Dermis blood vessel endothelial cell (primary cell): ENCODE results near the gene LCNL1. TPM values are rescaled to one million over a fixed set of nuclear protein-coding genes. Genes with fewer than 3 reads are reported as not detected.
"Not testable (repeated sequence)": the region's sequence is repeated elsewhere in the genome, so short reads cannot be mapped to it uniquely, and the experiment has no call there.

Experiments used
- DNase-seq: peaks from one replicate; pipeline ENCODE4 v3.0.0; 2010
- total RNA-seq: library from RNA; depleted of rRNA; stranded (reverse); fragments of >200 nt; gene quantifications from 2 replicates; pipeline ENCODE4 v1.2.3, GENCODE V29; 2014

The LCNL1 gene
- total RNA-seq, 1 donor from 2014 or later, result not detected

DNA sequence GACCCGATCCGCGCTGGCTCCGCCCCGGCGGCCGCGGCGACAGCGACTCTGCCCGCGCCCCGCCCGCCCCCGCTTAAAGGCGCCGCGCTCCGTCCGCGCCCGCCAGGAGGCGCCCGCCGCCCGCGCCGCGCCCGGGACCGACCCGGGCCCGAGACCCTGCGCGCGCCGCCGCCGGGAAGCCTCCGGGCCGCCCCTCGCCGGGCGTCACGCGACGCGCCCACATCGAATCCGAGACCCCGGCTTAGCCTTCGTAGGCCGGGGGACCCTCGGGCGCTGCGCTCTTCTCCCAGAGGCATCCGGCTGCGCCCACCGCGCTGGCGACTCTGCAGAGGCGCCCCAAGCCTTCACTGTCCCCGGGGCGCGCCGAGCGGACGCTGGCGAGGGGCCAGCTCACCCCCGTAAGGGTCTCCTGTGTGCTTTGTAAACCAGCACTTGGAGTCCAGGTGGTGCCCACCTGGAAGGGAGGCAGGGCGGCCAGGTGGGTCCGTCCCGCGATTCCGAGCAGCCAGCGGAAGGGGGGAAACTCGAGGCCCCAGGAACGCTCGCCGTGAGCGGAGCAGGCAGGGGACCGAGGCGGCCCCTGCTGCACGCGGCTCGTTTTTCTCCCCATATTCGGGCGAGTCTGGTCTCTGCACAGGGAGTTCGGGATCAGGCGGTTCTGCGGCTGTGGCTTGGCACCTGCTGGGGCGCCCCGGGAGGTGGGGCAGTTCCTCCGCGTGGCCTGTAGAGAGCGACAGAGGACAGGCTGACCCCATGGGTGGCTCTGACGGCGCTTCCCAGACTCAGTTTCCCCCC lies 45.7 kb downstream of the LCNL1 start:
- peak; percentile 51 for DNase-seq

DNA sequence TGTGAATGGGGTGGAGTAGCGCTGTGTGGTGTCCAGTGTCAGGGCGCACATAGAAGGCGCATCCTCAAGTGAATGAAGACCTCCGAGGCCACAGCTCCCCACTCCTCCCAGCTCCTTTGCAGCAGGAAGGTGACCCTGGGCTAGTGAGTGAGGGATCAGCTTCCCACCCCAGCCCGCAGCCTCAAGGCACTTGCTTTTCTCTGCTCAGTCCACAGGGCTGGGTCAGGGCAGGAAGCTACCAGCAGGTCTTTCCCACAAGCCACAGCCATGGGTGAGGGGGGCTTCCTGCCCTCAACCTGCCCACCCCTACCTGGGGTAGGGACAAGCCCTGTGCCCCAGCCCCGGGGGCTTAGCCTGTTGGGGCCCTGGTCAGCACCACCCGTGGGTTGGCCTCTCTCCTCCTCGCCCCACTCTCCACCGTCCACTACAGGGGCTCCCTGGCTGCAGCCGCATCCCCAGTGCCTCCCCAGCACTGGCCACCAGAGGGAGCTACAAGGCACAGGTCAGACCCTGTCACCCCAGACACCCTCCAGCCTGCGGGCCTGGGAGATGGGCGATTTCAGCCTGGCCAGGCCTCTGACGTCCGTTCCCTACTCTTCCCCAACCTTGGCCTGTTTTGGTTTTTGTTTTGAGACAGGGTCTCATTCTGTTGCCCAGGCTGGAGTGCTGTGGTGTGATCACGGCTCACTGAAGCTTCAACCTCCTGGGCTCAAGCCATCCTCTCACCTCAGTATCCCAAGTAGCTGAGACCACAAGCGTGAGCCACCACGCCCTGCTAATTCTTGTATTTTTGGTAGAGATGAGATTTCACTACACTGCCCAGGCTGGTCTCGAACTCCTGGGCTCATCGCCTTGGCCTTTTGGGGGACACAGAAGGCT lies 46.5 kb downstream of the LCNL1 start:
- DNase-seq, result peak; percentile 81

DNA sequence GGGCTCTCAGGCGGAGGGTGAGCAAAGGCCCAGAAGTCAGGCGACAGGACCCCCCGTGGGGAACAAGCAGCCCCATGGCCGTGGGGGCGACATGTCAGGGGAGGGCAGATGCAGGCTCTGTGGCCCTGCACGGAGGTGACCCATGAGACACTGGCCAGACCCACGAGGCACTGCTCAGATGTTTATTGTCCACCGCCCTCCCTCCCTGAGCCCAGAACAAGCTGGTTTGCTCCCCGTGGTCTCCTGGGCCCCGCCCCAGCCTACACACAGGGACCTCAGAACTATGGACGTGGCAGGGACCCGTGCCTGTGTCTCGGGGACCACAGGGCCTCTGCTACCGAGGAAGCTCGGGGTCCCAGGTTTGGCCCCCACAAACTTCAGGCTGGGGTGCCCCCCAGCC lies 47.2 kb downstream of the LCNL1 start:
- DNase-seq, result no peak

DNA sequence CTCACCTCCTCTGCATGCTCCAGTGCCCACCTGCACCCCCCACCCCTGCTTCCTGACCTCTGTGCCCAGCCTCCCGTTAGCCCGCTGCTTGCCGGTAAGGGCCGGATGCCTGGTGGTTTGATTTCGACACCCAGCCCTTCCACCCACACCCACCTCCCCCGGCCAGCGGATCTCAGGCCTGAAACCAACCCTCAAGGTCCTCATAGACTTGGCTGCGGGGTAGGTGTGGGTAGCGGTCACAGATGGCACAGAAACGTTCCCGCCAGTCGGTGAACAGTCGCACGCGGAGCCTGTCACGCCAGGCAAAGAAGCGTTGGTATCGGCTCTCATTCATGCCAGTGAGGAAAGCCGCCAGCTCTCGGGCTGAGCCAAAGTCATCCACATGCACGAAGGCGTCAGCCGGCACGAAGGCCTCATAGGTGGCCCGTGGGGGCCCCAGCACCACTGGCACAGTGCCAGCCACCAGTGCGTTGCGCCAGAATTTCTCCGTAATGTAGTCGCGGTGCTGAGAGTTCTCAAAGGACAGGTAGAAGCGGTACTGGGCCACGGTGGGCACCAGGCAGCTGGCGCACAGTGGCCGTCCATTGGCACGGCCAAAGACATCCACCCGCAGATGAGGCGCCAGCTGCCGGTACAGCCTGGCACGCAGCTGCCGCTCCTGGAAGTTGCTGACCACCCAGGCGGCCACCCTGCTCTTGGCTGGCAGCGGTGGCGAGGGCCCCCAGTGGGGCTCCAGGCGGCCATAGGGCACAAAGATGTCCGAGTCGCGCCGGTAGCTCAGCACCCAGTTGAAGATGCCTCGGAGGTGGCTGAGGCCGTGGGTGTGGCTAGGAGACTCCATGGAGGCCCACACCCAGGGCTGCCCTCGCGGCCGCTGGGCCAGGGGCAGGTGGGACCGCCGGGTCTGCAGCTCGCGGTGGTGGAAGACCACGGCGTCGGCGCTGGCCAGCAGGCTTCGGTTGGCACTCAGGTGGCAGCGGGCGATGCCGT lies 48.0 kb downstream of the LCNL1 start:
- DNase-seq, result no peak

DNA sequence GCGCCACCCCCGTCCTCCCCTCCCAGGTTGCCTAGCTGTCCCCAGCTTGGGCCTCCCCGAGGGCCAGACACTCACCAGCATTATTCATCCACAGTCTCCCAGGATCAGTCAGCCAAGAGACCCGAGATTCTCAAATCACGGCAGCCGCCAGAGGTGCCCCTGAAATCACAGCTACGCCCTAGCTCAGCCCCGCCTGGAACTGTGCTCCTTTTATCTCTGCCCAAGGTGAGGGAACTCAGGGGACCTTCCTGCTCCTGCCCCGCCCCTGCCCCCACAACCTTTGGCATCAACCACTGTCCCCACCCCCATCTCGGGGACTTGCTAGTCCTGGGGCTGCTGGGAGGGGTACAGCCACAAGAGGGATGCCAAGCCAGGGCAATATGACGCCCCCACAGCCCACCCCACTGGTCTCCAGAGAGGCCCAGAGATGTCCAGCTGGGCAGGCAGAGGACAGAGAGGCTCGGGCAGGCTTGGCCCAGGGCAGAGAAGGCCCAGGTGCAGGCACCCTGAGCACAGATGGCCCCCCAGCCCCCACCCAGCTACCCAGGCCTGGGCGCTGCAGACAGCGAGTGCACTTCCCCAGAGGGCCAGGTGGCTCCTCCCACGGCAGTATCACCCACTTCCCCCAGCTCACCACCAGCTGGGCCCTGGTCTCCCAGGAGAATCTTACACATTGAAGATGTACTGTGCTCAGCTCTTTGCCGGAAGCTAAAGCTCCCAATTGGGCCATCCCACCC lies 49.3 kb downstream of the LCNL1 start, which contains the start of gene FUT7:
FUT7 (minus strand) TSS at position 185 of the 737 bp plus-strand sequence; CDS start at position 88, 97 bp downstream.
- DNase-seq, result no peak

DNA sequence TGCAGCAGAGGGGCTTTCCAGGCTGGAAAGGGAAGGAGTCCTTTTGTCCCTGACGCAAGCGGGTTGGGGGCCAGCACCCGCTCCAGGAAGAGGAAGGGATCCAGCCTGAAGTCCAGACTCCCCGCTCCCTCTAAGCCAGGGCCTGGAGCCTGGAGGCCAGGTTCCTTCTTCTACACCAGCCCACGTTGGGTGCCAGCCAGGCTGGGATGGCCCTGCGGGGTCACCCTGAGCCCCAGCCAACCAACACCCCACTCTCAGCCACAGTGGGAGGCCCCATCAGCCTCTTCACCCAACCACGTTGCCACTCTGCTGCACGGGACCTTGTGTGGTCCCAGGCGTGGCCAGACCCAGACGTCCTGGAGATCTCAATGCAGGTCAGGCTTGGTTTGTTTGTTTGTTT lies 50.1 kb downstream of the LCNL1 start:
- no peak for DNase-seq

DNA sequence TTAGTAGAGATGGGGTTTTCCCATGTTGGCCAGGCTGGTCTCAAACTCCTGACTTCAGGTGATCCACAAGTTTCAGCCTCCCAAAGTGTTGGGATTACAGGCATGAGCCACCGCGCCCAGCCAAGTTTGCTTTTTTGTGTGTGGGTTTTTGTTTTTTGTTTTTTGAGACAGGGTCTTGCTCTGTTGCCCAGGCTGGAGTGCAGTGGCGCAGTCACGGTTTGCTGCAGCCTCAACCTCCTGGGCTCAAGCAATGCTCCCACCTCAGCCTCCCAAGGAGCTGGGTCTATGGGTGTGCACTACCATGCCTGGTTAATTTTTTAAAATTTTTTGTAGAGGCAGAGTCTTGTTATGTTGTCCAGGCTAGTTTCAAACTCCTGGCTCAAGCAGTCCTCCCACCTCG lies 50.7 kb downstream of the LCNL1 start:
- DNase-seq, result not testable (repeated sequence)

DNA sequence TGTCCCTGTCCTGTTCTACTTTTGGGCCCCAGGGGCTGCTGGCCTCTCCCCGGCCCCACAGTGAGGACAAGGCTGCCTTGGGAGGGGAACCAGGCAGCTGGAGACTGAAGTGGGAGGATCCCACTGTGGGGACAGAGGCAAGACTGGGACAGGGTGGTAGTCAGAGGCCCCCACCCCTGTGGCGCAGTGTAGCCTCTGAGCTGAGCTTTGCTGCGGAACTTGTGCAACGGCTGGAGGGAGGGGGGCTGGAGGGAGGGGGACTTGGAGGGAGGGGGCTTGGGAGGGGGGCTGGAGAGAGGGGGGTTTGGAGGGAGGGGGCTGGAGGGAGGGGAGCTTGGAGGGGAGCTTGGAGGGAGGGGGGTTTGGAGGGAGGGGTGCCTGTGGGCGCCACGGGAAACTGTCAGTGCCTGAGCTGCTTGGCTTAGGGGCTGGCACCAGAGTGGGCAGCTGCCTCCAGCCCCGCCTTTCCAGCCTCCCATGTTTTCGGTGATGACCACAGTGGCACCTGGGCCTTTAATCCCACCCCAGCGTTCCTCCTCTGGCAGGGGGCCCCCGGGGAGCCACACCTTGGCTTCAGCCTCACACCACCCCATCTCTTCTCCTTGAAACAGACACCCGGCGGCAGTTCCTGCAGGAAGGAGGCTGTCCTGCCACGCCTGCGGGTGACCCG lies 51.4 kb downstream of the LCNL1 start:
- no peak for DNase-seq

DNA sequence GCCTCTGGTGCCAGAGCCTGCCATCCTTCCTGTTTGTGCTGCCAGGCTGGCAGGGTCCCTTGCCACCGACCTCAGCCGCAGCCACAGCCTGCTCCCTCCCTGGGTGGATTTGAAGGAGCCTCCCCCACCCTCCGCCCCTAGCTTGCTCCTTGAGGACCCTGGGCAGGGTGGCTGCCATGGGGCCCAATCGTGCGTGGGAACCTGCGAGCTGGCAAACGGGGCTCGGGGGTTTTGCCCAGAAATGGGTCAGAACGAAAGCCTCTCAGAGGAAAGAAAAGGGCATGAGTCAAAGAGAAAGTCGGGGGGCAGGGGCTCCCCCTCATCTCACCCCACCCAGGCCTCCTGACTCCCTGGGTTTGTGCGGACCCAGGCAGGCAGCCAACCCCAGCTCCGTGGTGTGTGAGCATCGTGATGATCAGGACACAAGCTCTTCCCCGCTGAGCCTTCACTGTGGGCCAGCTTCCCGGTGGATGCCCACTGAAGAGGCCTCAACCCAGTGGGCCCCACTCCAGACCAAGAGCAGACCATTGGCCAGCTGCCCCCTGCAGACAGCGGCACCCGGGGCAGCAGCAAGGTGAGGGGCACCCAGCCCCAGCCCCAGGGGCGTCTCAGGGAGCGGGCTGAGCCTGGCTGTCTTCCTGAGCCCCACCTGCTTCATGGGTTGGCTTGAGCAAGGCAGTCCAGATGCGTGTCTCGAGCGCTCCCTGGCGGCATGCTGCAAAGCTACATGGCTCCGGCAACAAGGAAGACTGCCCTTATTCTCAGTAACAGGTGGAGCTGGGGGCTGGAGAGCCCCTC lies 52.1 kb downstream of the LCNL1 start:
- peak; percentile 93 for DNase-seq

Other genes with a start within 250 kb of the LCNL1 start
- gene LCN10, start 240.1 kb upstream of the LCNL1 start, total RNA-seq, result 0.05 TPM in 1 of 2 replicates, not detected in the other
- gene LCN6, start 234.5 kb upstream of the LCNL1 start, total RNA-seq, result 0.68 TPM in 1 of 2 replicates, not detected in the other
- gene LCN8, start 224.8 kb upstream of the LCNL1 start, total RNA-seq, result not detected in 2 replicates
- gene LCN15, start 218.5 kb upstream of the LCNL1 start, total RNA-seq, result 0.05 TPM in 1 of 2 replicates, not detected in the other
- gene TMEM141, start 191.6 kb upstream of the LCNL1 start, total RNA-seq, result 47.9 and 98.5 TPM in 2 replicates
- 0.37 and 1.0 TPM in 2 replicates for gene CCDC183, start 186.7 kb upstream of the LCNL1 start, total RNA-seq
- 69.1 and 95.8 TPM in 2 replicates for gene RABL6, start 175.0 kb upstream of the LCNL1 start, total RNA-seq
- gene AJM1, start 140.5 kb upstream of the LCNL1 start, total RNA-seq, result 1.0 TPM in 2 replicates
- 99.0 and 104 TPM in 2 replicates for gene PHPT1, start 133.6 kb upstream of the LCNL1 start, total RNA-seq
- gene MAMDC4, start 130.6 kb upstream of the LCNL1 start, total RNA-seq, result 2.0 and 5.1 TPM in 2 replicates
- gene EDF1, start 116.7 kb upstream of the LCNL1 start, total RNA-seq, result 309 and 438 TPM in 2 replicates
- 20.6 and 24.2 TPM in 2 replicates for gene TRAF2, start 96.5 kb upstream of the LCNL1 start, total RNA-seq
- gene FBXW5, start 38.3 kb upstream of the LCNL1 start, total RNA-seq, result 255 and 270 TPM in 2 replicates
- gene C8G, start 37.8 kb upstream of the LCNL1 start, total RNA-seq, result 1.7 TPM in 1 of 2 replicates, not detected in the other
- gene LCN12, start 30.7 kb upstream of the LCNL1 start, total RNA-seq, result not detected in 2 replicates
- 0.17 and 0.60 TPM in 2 replicates for gene PTGDS, start 5.5 kb upstream of the LCNL1 start, total RNA-seq
- gene PAXX, start 9.4 kb downstream of the LCNL1 start, total RNA-seq, result 13.5 and 17.9 TPM in 2 replicates
- 0.09 TPM in 1 of 2 replicates, not detected in the other for gene CLIC3, start 13.6 kb downstream of the LCNL1 start, total RNA-seq
- gene ABCA2, start 45.2 kb downstream of the LCNL1 start, total RNA-seq, result 8.5 and 13.3 TPM in 2 replicates
- gene FUT7, start 49.1 kb downstream of the LCNL1 start, total RNA-seq, result not detected in 2 replicates
- gene NPDC1, start 63.2 kb downstream of the LCNL1 start, total RNA-seq, result 39.7 and 46.8 TPM in 2 replicates
- not detected in 2 replicates for gene ENTPD2, start 71.1 kb downstream of the LCNL1 start, total RNA-seq
- gene SAPCD2, start 87.6 kb downstream of the LCNL1 start, total RNA-seq, result 6.0 and 36.3 TPM in 2 replicates
- 27.0 and 27.2 TPM in 2 replicates for gene UAP1L1, start 94.5 kb downstream of the LCNL1 start, total RNA-seq
- gene MAN1B1, start 104.0 kb downstream of the LCNL1 start, total RNA-seq, result 73.1 and 76.6 TPM in 2 replicates
- 81.5 and 98.5 TPM in 2 replicates for gene DPP7, start 131.7 kb downstream of the LCNL1 start, total RNA-seq
- gene GRIN1, start 156.2 kb downstream of the LCNL1 start, total RNA-seq, result 0.05 and 0.17 TPM in 2 replicates
- not detected in 2 replicates for gene LRRC26, start 187.1 kb downstream of the LCNL1 start, total RNA-seq
- gene TMEM210, start 189.1 kb downstream of the LCNL1 start, total RNA-seq, result not detected in 2 replicates
- 23.1 and 33.6 TPM in 2 replicates for gene ANAPC2, start 205.6 kb downstream of the LCNL1 start, total RNA-seq
- 112 and 128 TPM in 2 replicates for gene SSNA1, start 205.7 kb downstream of the LCNL1 start, total RNA-seq
- 4.6 and 6.6 TPM in 2 replicates for gene TPRN, start 217.7 kb downstream of the LCNL1 start, total RNA-seq
- gene TMEM203, start 222.7 kb downstream of the LCNL1 start, total RNA-seq, result 31.1 TPM in 2 replicates
- 3.4 and 5.8 TPM in 2 replicates for gene NDOR1, start 222.7 kb downstream of the LCNL1 start, total RNA-seq
- 0.14 TPM in 1 of 2 replicates, not detected in the other for gene RNF208, start 239.2 kb downstream of the LCNL1 start, total RNA-seq
- gene CYSRT1, start 242.2 kb downstream of the LCNL1 start, total RNA-seq, result 0.17 and 0.37 TPM in 2 replicates
- not detected in 2 replicates for gene RNF224, start 244.5 kb downstream of the LCNL1 start, total RNA-seq
- gene SLC34A3, start 247.9 kb downstream of the LCNL1 start, total RNA-seq, result not detected in 2 replicates